GM12891 (cell line): Measurements from ENCODE around the gene SLC38A3.
"Not testable (repeated sequence)": the region's sequence is repeated elsewhere in the genome, so short reads cannot be mapped to it uniquely, and the experiment has no call there.

Experiments used
- DNase-seq: peaks from one replicate; pipeline ENCODE4 v3.0.0; 2011; ENCODE audit warnings: low spot score; ENCODE audit not compliant: insufficient read length
- FAIRE-seq: peaks from 2 replicates; lab custom pipeline; 2011; peaks lifted over from hg19 to GRCh38; lab: Jason Lieb, UNC
- PAX5 ChIP-seq: IDR thresholded peaks from 2 replicates; pipeline ENCODE4 v1.6.1; 2011; ENCODE audit warnings: low read length, moderate library complexity, mild to moderate bottlenecking; ENCODE audit not compliant: insufficient read depth, severe bottlenecking
- POLR2A ChIP-seq: IDR thresholded peaks from 2 replicates; pipeline ENCODE4 v1.6.1; 2011; ENCODE audit warnings: low read depth, low read length, control low read depth
- POLR2AphosphoS5 ChIP-seq: IDR thresholded peaks from 2 replicates; pipeline ENCODE4 v1.6.1; 2011; ENCODE audit warnings: low read depth, low read length, control low read depth
- POU2F2 ChIP-seq: IDR thresholded peaks from 2 replicates; pipeline ENCODE4 v1.6.1; 2011; ENCODE audit warnings: low read depth, mild to moderate bottlenecking, control low read depth, low read length, moderate library complexity
- SPI1 ChIP-seq: IDR thresholded peaks from 2 replicates; pipeline ENCODE4 v1.6.1; 2011; ENCODE audit warnings: low read depth, low read length, control low read depth
- TAF1 ChIP-seq: IDR thresholded peaks from 2 replicates; pipeline ENCODE4 v1.6.1; 2011; ENCODE audit warnings: low read depth, low read length, control low read depth

The SLC38A3 gene

DNA sequence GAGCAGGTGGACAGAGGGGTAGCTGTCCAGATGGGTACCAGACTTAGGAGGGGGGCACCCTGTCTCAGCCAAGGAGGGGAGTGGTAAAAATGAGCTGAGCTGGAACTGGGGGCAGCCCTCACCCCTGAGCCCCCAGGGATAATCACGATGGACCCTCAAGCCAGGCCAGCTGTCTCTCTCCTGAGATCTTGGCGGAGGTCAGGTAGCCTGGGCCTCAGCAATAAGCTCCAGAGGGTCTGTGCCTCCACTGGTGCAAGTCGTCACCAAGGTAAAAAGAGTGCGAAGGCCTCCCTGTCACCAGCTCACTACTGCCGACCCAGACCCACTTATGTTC is 5.1 kb downstream of the SLC38A3 start:
- FAIRE-seq (no peak), DNase-seq (no peak)
- TF ChIP-seq TAF1 (no peak), POU2F2 (no peak), SPI1 (no peak), PAX5 (no peak), POLR2A (no peak), POLR2AphosphoS5 (no peak)

DNA sequence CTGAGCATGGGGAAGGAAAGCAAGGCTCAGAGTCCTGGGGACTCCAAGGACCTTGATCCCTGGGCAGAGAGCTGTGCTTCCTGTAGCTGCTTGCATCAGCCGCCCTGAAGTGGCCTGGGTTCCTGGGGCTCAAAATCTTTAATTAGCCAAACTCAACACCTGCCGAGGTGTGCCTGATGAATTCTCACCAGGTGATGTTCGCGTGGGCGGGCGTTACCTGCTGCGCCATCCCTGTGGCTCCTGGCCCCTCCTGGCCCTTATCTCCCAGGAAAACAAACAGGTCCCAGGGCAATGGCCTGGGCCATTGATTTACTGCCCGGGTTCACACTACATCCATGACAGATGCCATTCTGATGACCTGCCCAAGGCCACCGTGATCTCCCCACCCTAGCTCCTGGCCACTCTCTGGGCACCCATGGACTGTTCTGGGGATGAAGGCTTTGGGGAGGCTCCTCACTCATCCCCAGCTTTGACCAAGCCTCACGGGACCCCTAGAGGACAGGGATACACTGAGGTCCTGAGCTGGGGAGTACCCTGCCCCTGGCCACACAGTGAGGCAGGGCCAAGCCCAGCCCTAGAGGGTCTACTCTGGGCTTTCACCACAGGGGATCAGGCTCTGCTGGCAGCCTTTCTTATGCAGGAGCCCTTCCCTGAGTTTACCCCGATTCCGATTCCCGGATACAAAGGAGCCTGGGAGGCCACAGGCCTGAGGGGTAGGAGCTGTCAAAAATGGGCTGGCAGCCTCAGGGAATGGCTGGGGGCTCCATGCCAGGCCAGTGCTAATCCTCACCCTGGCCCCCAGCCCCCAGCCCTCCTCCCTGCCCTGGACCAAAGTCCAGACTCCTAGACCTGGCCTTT is 5.7 kb downstream of the SLC38A3 start:
- no peak for FAIRE-seq
- no peak for TF ChIP-seq SPI1
- no peak for TF ChIP-seq TAF1
- TF ChIP-seq POLR2A, result no peak
- TF ChIP-seq PAX5, result no peak
- no peak for TF ChIP-seq POLR2AphosphoS5
- no peak for TF ChIP-seq POU2F2

DNA sequence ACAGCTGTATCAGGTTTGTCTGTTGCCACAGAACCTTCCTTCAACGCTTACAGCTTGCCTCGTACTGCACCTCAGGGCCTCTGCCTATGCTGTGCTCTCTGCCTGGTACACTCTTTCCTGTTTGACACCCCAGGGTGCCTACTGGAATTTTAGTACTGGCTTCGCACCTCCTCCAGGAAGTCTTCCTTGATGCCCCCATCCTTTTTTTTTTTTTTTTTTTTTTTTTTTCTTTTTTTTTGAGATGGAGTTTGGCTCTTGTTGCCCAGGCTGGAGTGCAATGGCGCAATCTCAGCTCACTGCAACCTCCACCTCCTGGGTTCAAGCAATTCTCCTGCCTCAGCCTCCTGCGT is 6.3 kb downstream of the SLC38A3 start:
- not testable (repeated sequence) for FAIRE-seq, DNase-seq

More for the DNA sequence above, 5.7 kb downstream of the SLC38A3 start:
- no peak for DNase-seq

DNA sequence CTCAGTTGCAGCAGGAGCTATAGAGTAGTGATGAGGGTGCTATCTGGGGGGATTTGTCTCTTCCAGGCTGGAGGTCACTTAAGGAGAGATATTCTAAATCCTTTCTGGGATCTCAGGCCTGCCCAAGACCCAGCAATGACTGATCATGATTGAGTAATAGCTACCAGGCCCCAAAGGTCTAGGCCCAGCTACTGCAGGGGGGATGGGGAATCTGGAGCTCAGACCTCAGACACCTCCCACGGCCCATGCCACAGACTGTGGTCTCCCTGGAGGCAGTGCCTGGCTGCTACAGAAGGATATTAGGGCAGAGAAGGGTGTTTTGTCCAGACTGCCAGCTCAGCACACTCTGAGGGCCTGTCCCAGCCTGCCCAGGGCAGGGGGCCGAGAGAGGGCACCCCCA is 6.9 kb downstream of the SLC38A3 start:
- TF ChIP-seq PAX5 (no peak), POLR2AphosphoS5 (no peak), POU2F2 (no peak), TAF1 (no peak), SPI1 (no peak), POLR2A (no peak)
- DNase-seq, result no peak
- no peak for FAIRE-seq

DNA sequence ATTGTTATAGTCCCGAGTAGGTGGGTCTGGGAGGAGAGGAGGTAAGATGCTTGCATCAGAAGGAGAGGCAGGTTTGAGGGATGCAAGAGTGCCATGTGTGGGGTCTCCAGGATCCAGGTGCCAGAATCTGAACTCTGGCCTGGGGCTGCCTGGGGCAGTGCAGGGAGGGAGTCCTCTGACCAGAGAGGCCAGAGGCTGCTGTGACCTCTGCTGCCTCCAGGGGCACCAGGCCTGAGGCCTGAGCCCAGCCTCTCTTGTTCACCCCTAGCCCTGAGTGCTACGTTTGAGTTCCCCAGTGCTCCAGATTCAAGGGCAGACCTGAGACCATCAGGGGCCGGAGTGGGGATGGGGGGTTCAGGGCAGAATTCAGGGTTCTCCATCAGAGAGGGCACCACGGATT is 7.4 kb downstream of the SLC38A3 start:
- FAIRE-seq, result no peak
- TF ChIP-seq POLR2A (no peak), PAX5 (no peak), TAF1 (no peak)
- DNase-seq, result no peak

DNA sequence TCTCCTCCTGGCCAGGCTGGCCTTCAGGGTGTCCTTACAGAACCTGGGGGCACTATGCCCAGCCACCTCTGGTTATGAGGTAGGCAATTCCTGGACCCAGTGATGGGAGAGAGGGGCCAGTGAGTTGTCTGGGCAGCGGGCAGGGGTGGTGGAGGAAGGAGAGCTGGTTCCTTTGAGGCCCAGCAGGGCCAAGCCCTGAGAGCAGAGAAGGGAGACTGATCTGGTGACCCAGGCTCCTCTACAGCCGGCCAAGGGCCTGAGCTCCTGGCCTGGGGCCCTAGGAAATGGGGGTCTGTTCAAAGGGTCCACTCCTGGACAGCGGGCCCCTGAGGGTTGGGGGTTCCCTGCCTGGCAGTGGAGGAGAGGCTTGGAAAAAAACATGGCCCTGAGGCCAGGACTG is 7.9 kb downstream of the SLC38A3 start:
- DNase-seq (no peak), FAIRE-seq (no peak)
- no peak for TF ChIP-seq POU2F2
- no peak for TF ChIP-seq SPI1
- no peak for TF ChIP-seq POLR2A
- TF ChIP-seq POLR2AphosphoS5, result no peak

DNA sequence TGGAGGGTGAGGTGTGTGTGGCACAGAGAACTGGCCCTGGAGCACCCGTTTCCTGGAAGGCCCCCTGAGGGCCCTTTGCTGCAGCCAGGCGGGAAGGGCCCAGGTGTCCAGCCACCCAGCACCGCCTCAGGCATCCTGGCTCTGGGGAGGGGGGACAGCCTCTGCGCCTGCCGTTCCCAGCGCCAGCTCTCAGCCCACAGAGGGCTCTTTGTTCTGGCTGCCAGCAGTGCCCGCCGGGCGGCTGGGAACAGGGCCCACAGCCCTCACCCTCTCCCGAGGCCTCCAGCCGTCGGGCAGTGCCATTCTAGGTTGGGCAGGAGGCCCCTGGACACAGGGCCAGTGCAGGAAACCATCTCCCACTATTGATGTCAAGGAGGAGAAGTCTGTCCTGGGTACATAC is 8.3 kb downstream of the SLC38A3 start:
- FAIRE-seq (no peak), DNase-seq (no peak)

DNA sequence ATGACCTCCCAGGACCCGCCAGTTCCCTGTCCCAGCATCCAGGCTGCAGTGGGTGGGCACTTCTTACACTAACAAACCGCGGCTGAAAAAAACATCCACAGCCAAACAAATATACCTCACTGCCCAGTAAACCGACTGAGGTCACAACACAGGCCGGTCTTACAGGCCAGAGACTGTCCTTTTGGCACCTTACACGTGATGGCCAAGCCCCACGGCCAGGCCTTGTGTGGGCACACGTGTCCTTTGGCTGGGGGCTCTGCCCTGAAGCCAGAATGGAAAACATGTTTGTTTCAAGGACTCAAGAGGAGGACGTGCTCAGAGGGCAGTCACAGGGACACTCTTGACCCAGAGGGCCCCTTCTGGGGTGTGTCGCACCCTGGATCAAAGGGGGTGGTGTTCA is 9.8 kb downstream of the SLC38A3 start:
- DNase-seq (no peak), FAIRE-seq (no peak)
- TF ChIP-seq POLR2AphosphoS5 (no peak), POU2F2 (no peak), POLR2A (no peak), TAF1 (no peak), PAX5 (no peak), SPI1 (no peak)

More for the DNA sequence above, 8.3 kb downstream of the SLC38A3 start:
- TF ChIP-seq PAX5 (no peak), SPI1 (no peak), POLR2AphosphoS5 (no peak), POU2F2 (no peak), POLR2A (no peak), TAF1 (no peak)

DNA sequence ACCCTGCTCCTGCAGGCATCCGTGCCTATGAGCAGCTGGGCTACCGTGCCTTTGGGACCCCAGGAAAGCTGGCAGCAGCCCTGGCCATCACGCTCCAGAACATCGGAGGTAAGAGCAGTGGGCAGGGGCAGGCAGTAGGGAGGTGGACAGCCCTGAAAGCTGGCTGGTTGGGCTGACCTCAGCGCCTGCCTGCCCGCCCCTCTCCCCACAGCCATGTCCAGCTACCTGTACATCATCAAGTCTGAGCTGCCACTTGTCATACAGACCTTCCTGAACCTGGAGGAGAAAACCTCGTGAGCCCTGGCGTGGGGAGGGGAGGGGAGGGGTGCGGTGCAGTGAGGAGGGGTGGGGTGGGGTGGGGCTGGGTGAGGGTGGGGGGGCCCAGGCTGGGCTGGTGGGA is 10.5 kb downstream of the SLC38A3 start:
- DNase-seq, result no peak
- no peak for TF ChIP-seq TAF1
- no peak for TF ChIP-seq POLR2AphosphoS5
- TF ChIP-seq SPI1, result no peak
- TF ChIP-seq PAX5, result no peak
- TF ChIP-seq POU2F2, result no peak
- TF ChIP-seq POLR2A, result no peak
- FAIRE-seq, result no peak

DNA sequence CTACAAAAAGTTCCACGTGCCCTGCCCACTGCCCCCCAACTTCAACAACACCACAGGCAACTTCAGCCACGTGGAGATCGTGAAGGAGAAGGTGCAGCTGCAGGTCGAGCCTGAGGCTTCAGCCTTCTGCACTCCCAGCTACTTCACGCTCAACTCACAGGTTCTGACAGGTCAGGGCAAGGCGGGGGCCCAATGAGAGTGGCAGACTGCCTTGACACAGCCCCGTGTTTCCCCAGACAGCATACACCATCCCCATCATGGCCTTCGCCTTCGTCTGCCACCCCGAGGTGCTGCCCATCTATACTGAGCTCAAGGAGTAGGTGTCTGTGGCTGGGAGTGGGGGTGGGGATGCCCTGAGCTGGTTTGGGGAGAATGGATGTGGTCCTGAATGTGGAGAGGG is 12.6 kb downstream of the SLC38A3 start:
- FAIRE-seq (no peak), DNase-seq (no peak)
- no peak for TF ChIP-seq PAX5
- TF ChIP-seq SPI1, result no peak
- TF ChIP-seq POLR2A, result no peak
- no peak for TF ChIP-seq POLR2AphosphoS5
- no peak for TF ChIP-seq POU2F2
- TF ChIP-seq TAF1, result no peak
